ENCODE results near the gene HJV.

Gene HJV

DNA sequence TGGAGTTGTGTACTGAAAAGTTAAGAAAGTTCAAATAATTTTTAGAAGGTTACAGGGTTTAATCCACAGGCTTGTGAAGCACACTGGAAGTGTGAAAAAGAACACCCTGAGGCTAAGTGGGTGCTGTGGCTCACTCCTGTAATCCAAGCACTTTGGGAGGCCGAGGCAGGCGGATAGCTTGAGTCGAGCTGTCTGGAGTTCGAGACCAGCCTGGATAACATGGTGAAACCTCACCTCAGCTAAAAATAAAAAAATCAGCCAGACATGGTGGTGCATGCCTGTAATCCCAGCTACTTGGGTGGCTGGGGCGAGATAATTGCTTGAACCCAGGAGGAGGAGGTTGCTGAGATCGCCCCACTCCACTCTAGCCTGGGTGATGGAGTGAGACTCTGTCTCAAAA is 35.0 kb downstream of the HJV start:
- DNase-seq (ENCODE audit: low read depth in 1 of 2, low spot score in 1 of 2): no peak
- H3K27me3 ChIP-seq (ENCODE audit: insufficient read depth, poor library complexity, severe bottlenecking): no peaks in the 10 kb centered on the region
- H3K4me3 ChIP-seq (replicated peaks; ENCODE audit: insufficient read depth, low read length): no peak overlapping the region
- TF ChIP-seq, protein P1, sequence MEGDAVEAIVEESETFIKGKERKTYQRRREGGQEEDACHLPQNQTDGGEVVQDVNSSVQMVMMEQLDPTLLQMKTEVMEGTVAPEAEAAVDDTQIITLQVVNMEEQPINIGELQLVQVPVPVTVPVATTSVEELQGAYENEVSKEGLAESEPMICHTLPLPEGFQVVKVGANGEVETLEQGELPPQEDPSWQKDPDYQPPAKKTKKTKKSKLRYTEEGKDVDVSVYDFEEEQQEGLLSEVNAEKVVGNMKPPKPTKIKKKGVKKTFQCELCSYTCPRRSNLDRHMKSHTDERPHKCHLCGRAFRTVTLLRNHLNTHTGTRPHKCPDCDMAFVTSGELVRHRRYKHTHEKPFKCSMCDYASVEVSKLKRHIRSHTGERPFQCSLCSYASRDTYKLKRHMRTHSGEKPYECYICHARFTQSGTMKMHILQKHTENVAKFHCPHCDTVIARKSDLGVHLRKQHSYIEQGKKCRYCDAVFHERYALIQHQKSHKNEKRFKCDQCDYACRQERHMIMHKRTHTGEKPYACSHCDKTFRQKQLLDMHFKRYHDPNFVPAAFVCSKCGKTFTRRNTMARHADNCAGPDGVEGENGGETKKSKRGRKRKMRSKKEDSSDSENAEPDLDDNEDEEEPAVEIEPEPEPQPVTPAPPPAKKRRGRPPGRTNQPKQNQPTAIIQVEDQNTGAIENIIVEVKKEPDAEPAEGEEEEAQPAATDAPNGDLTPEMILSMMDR (IDR thresholded peaks at IDR 0.05; ENCODE audit: insufficient read depth, low read length): no peak
- TF ChIP-seq, protein P2, sequence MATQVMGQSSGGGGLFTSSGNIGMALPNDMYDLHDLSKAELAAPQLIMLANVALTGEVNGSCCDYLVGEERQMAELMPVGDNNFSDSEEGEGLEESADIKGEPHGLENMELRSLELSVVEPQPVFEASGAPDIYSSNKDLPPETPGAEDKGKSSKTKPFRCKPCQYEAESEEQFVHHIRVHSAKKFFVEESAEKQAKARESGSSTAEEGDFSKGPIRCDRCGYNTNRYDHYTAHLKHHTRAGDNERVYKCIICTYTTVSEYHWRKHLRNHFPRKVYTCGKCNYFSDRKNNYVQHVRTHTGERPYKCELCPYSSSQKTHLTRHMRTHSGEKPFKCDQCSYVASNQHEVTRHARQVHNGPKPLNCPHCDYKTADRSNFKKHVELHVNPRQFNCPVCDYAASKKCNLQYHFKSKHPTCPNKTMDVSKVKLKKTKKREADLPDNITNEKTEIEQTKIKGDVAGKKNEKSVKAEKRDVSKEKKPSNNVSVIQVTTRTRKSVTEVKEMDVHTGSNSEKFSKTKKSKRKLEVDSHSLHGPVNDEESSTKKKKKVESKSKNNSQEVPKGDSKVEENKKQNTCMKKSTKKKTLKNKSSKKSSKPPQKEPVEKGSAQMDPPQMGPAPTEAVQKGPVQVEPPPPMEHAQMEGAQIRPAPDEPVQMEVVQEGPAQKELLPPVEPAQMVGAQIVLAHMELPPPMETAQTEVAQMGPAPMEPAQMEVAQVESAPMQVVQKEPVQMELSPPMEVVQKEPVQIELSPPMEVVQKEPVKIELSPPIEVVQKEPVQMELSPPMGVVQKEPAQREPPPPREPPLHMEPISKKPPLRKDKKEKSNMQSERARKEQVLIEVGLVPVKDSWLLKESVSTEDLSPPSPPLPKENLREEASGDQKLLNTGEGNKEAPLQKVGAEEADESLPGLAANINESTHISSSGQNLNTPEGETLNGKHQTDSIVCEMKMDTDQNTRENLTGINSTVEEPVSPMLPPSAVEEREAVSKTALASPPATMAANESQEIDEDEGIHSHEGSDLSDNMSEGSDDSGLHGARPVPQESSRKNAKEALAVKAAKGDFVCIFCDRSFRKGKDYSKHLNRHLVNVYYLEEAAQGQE (IDR thresholded peaks at IDR 0.05; ENCODE audit: insufficient replicate concordance, low read depth): no peak
- peak overlapping the region; percentile 21; the same call in 1 of the 2 replicates for H3K27ac ChIP-seq (replicated peaks)

DNA sequence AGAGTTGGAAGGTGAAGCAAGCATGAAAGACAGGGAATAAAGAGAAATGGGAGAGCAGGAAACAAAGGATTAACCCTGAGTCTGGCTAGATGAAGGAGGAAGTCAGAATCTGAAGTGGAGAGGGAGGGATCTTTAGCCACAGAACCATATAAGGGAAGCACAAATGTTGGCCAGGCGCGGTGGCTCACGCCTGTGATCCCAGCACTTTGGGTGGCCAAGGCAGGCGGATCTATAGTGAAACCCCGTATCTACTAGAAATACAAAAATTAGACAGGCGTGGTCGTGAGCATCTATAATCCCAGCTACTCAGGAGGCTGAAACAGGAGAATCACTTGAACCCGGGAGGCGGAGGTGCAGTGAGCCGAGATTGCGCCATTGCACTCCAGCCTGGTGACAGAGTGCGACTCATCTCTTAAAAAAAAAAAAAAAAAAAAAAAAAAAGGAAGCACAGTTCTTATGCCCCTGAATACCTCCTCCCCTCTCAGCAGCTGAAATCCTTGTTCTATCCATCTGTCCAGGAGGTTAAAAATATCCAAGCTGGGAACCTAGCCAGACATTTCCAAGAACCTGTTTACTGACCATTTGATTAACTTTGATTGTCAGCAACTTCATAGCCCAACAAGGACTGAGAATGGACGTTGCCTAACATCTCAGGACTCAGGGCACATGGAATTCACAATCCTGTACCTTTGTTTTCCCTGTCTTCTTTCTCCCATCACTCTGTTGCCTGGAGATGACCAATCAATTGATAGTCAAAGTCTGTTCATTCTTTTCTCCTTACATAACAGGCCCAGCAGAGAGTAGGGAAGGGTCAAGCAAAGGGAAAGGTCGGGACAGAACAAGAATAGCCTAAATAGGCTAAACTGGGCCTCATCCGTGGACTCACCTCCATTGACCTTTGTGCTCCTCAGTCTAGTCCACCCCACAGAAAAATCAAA is 35.8 kb downstream of the HJV start:
- peak overlapping the region; percentile 79 for H3K27ac ChIP-seq (replicated peaks)
- H3K4me3 ChIP-seq (replicated peaks; ENCODE audit: insufficient read depth, low read length): peak overlapping the region; percentile 27
- no peaks in the 10 kb centered on the region for H3K27me3 ChIP-seq (ENCODE audit: insufficient read depth, poor library complexity, severe bottlenecking)
- DNase-seq (ENCODE audit: low read depth in 1 of 2, low spot score in 1 of 2): peak in 1 of 2 experiments; percentile 84
- TF ChIP-seq POLR2AphosphoS5 (IDR thresholded peaks at IDR 0.05; ENCODE audit: low read depth): peak; percentile 53
- TF ChIP-seq, protein P2 (IDR thresholded peaks at IDR 0.05; ENCODE audit: insufficient replicate concordance, low read depth): no peak
- 0 out of 2 replicates have a peak, but pooled peaks have one; percentile 10 for TF ChIP-seq GABPA (IDR thresholded peaks at IDR 0.05; ENCODE audit: low read depth)
- TF ChIP-seq, protein P1 (IDR thresholded peaks at IDR 0.05; ENCODE audit: insufficient read depth, low read length): no peak
- peak; percentile 86 for TF ChIP-seq SPI1 (IDR thresholded peaks at IDR 0.05; ENCODE audit: borderline replicate concordance, low read depth)

DNA sequence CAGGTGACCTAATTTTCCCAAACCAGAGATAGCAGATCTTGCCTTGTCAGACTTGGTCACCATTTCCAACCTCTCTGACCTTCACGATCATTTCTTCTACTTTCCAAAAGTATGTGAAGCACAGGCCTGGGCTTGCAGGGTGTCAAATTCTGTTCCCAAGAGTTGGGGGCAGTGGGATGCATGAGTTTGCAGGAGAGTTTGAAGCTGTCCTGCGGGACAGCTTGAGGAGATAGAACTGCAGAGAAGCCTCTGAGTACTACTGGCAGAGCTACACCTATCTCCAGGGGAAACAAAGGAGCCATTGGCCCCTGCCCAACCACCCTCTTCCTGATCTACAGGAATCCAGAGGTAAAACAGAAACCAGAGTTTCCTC is 36.4 kb downstream of the HJV start:
- TF ChIP-seq, protein P1 (IDR thresholded peaks at IDR 0.05; ENCODE audit: insufficient read depth, low read length): no peak
- TF ChIP-seq SPI1 (IDR thresholded peaks at IDR 0.05; ENCODE audit: borderline replicate concordance, low read depth) (no peak), POLR2AphosphoS5 (IDR thresholded peaks at IDR 0.05; ENCODE audit: low read depth) (no peak), GABPA (IDR thresholded peaks at IDR 0.05; ENCODE audit: low read depth) (no peak)
- TF ChIP-seq, protein P2 (IDR thresholded peaks at IDR 0.05; ENCODE audit: insufficient replicate concordance, low read depth): no peak
- Histone ChIP-seq H3K27me3 (ENCODE audit: insufficient read depth, poor library complexity, severe bottlenecking) (no peaks in the 10 kb centered on the region), H3K4me3 (replicated peaks; ENCODE audit: insufficient read depth, low read length) (peak overlapping the region; percentile 27; the same call in 1 of the 2 replicates), H3K27ac (replicated peaks) (peak overlapping the region; percentile 79)
- no peak for DNase-seq (ENCODE audit: low read depth in 1 of 2, low spot score in 1 of 2)

Data from HL-60 (cell line).